Left lung (tissue), 10 donors: ENCODE data around the gene FRMD4A. TPM values are rescaled to one million over a fixed set of nuclear protein-coding genes. Genes with fewer than 3 reads are reported as not detected.

ENCODE experiments used
- ATAC-seq: fragments of 200-7000 bp; cut with Tn5 transposase; one replicate; pipeline ENCODE4 v1.9.1; 2020; ENCODE audit warnings: moderate library complexity
- DNase-seq, 4 donors: peaks; one replicate each; pipeline ENCODE4 v3.0.0-alpha.2; 2013 to 2020
- H3K27ac ChIP-seq, 2 donors: fragments of 200-600 bp; sonication (generic) in 1 of 2; one replicate each; pipeline versions ENCODE4 v1.5.0 to v1.8.0; 2020 to 2021
- H3K27me3 ChIP-seq, 2 donors: fragments of 200-600 bp; sonication (generic) in 1 of 2; one replicate each; pipeline versions ENCODE4 v1.5.0 to v1.8.0; 2020 to 2021
- H3K36me3 ChIP-seq, 2 donors: fragments of 200-600 bp; sonication (generic) in 1 of 2; one replicate each; pipeline versions ENCODE4 v1.5.0 to v1.8.0; 2020 to 2021
- H3K4me1 ChIP-seq, 2 donors: fragments of 200-600 bp; one replicate each; pipeline ENCODE4 v1.8.0; 2021
- H3K4me3 ChIP-seq, 2 donors: fragments of 200-600 bp; sonication (generic) in 1 of 2; one replicate each; pipeline versions ENCODE4 v1.5.0 to v1.8.0; 2020 to 2021; ENCODE audit warnings: mild to moderate bottlenecking in 1 of 2
- H3K9me3 ChIP-seq, 2 donors: fragments of 200-600 bp; sonication (generic) in 1 of 2; one replicate each; pipeline versions ENCODE4 v1.5.0 to v1.8.0; 2020 to 2021
- intact Hi-C, 2 donors: fragments of 100-400 bp; cut with DNase I; formaldehyde crosslinking; loops; one replicate each; pipeline versions ENCODE4 v1.11.2 to v1.14.2; 2022
- polyA plus RNA-seq, 6 donors: library from polyadenylated mRNA; unstranded; fragments of 120-200 nt; gene quantifications; one replicate each; pipeline ENCODE4 v1.2.1, GENCODE V29; 2013; ENCODE audit not compliant: insufficient read length in 6 of 6
- total RNA-seq, 2 donors: library from RNA; stranded (reverse); fragmentation: NEBNext Ultra II Directional; extraction: Animal tissue kit (Norgen Biotek cat#: 25700); gene quantifications; one replicate each; pipeline ENCODE4 v1.2.1, GENCODE V29; 2021
- TF ChIP-seq, protein P1 (sequence below), 2 donors: fragments of 200-600 bp; sonication (generic) in 1 of 2; IDR thresholded peaks; one replicate each; pipeline versions ENCODE4 v1.5.0 to v1.8.0; 2021; ENCODE audit warnings: antibody characterized with exemption in 2 of 2
- donor health status: DM: no; HTN: yes; CAD: no.
- donor health status: DM: no; HTN: no; CAD: no.

FRMD4A gene
- total and polyA plus RNA-seq, 8 donors: 33.9 to 62.8 (median 57.0) TPM

DNA sequence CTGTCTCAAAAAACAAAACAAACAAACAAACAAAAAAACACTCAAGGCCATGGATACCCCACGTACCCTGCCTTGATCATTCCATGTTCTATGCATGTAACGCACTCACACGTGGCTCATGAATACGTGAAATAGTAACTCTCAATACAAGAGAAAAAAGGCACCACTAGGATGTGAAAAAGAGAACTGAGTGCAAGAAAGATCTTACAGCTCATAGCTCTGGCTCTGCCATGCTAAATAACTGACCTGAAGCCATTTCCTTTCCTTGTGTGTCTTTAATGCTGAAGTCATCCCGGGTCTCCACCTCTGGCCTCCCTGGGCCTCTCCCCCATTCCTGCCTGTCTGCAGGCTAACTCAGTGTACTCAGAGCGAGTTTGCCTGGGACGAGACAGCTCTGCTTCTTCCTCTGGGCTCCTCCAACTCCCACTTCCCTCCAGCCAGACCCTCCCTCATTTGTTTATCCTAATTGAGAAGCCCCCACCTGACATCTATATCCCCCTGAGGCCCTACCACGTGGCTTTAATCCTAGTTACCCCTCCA lies 626.7 kb downstream of the FRMD4A start:
- intact Hi-C loops: no loop called here
- DNase-seq (no peak), ATAC-seq (no peak)
- Histone ChIP-seq H3K4me3 (no peak overlapping the region), H3K36me3 (peaks cover 0 to 21% of the 10 kb centered on the region in 2 donors), H3K27me3 (no peaks in the 10 kb centered on the region), H3K4me1 (peaks cover 14 to 29% of the 10 kb centered on the region in 2 donors), H3K9me3 (no peaks in the 10 kb centered on the region), H3K27ac (no peak overlapping the region)
- TF ChIP-seq, protein P1, sequence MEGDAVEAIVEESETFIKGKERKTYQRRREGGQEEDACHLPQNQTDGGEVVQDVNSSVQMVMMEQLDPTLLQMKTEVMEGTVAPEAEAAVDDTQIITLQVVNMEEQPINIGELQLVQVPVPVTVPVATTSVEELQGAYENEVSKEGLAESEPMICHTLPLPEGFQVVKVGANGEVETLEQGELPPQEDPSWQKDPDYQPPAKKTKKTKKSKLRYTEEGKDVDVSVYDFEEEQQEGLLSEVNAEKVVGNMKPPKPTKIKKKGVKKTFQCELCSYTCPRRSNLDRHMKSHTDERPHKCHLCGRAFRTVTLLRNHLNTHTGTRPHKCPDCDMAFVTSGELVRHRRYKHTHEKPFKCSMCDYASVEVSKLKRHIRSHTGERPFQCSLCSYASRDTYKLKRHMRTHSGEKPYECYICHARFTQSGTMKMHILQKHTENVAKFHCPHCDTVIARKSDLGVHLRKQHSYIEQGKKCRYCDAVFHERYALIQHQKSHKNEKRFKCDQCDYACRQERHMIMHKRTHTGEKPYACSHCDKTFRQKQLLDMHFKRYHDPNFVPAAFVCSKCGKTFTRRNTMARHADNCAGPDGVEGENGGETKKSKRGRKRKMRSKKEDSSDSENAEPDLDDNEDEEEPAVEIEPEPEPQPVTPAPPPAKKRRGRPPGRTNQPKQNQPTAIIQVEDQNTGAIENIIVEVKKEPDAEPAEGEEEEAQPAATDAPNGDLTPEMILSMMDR (IDR thresholded peaks at IDR 0.05): no peak

DNA sequence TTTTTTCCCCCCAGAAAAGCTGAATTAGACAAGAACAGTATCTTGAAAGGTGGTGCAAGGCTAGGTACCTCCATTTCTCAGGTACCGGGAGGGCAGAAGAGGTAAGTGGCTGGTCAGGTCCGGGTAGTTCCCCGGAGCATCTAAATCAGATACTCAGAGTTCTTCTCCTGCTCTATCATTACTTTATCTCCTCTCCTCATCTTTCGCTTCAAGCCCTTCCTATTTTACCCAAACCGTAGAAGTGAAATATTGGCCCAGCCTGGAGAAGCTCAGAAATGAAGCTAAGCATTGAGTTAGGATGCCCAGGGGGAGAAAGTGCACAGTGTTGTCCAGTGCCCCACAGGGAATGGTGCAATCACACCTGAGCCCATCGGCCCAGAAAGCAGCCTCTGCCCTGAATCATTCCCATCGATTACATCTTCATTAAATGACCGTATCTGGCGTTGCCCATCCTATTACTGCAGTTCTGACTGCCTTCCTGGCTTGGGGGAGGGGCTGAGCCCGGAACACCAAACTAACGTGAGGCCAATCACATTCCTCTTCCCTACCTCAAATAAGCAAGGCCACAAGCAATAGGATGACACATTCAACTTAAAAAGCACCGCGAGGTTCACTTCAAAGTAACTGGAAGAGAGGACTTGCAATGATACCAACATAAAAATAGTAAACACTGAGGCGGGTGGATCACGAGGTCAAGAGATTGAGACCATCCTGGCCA lies 627.5 kb downstream of the FRMD4A start:
- intact Hi-C loops: no loop called here
- no peak overlapping the region for H3K4me3 ChIP-seq
- H3K9me3 ChIP-seq: no peaks in the 10 kb centered on the region
- TF ChIP-seq, protein P1 (IDR thresholded peaks at IDR 0.05): no peak
- no peaks in the 10 kb centered on the region for H3K27me3 ChIP-seq
- peaks cover 6 to 25% of the 10 kb centered on the region in 2 donors for H3K4me1 ChIP-seq
- no peak overlapping the region for H3K27ac ChIP-seq
- H3K36me3 ChIP-seq: peaks cover 0 to 27% of the 10 kb centered on the region in 2 donors
- DNase-seq (no peak), ATAC-seq (no peak)

DNA sequence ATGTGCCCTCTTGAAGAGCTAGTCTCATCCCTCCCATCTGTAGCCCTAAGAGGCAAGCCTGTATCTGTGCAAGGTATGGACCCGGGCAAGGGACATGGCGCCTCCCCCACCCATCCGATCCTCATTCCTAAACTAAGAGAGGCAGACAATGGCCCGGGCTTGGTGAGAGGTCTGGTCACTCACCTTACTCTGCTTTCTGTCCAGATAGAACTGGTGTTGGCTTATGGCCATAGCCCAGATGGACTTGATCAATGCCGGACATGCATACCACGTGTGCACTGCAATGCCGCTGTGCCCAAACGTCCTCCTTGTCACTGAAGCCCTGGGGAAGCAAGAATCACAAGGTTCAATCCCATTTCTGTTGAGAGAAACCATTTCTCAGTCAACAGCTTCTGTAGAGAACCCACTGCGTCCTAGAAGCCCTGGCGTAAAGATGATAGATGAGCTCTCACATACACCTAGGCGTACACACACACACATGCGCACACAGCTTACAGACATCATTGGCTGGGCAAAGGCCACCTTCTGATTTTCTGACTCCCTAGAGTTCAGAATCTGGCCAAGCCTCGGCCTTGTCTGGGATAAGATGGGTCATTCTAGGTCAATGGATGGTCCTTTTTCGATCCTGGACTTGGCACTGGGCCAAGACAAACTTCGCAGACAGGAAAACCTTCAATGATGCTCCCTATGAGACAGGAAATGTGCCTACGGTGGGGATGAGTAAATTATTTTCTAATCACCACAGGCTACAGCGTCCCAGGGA lies 629.4 kb downstream of the FRMD4A start:
- Histone ChIP-seq H3K9me3 (no peaks in the 10 kb centered on the region), H3K27ac (no peak overlapping the region), H3K4me1 (peaks cover 0 to 12% of the 10 kb centered on the region in 2 donors), H3K36me3 (peaks cover 0 to 38% of the 10 kb centered on the region in 2 donors), H3K27me3 (no peaks in the 10 kb centered on the region), H3K4me3 (no peak overlapping the region)
- no peak for ATAC-seq
- no peak for DNase-seq
- TF ChIP-seq, protein P1 (IDR thresholded peaks at IDR 0.05): no peak
- intact Hi-C loops: no loop called here

DNA sequence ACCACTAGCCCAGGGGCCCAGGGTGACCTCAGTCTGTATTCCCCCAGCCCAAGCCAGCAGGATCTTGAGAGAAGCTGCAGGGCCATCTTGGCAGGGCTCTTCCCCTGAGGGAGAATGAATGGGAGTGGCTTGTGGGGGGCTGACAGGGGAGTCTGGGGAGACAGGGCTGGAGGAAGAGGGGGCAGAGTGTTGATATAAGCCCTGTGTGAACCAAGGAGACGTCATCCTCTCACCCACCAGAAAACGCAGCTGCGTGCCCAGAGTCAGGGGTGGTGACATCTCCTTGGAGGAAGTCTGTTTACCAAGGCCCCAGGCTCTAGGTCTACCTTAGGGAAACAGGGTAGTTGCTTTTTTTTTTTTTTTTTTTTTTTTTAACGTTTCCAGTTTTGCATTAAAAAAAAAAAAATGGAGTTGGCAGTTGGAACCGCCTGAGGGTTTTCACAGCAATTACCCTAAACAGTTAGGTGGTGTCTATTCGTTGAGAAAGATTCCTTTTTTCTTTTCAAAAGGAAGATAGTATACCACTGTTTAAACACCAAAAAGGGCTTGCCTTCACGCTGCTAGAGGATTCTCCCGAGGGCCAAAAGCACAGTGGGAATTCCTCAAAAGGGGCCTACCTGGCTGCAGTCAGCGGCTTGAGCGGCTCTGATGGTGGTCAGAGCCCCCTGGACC lies 630.1 kb downstream of the FRMD4A start:
- ATAC-seq: no peak

More for the DNA sequence above, 630.1 kb downstream of the FRMD4A start:
- intact Hi-C loops: no loop called here
- peaks cover 0 to 12% of the 10 kb centered on the region in 2 donors for H3K4me1 ChIP-seq
- DNase-seq: no peak
- H3K36me3 ChIP-seq: peaks cover 0 to 42% of the 10 kb centered on the region in 2 donors
- TF ChIP-seq, protein P1 (IDR thresholded peaks at IDR 0.05): no peak
- H3K9me3 ChIP-seq: no peaks in the 10 kb centered on the region
- no peak overlapping the region for H3K4me3 ChIP-seq
- no peak overlapping the region for H3K27ac ChIP-seq
- H3K27me3 ChIP-seq: no peaks in the 10 kb centered on the region
